AG10803 (cell line): ENCODE measurements around the gene SFMBT2.

Experiments
- DNase-seq: peaks from one replicate; pipeline ENCODE4 v3.0.0; 2010; ENCODE audit warnings: low read depth
- H3K4me3 ChIP-seq: 2 replicates; pipeline ENCODE4 v1.5.1; 2011; ENCODE audit warnings: mild to moderate bottlenecking, low read length, control low read depth
- CTCF ChIP-seq: conservative IDR thresholded peaks from 2 replicates; pipeline ENCODE4 v1.5.1; 2011; ENCODE audit warnings: mild to moderate bottlenecking, low read length, control low read depth, inconsistent platforms

The SFMBT2 gene

DNA sequence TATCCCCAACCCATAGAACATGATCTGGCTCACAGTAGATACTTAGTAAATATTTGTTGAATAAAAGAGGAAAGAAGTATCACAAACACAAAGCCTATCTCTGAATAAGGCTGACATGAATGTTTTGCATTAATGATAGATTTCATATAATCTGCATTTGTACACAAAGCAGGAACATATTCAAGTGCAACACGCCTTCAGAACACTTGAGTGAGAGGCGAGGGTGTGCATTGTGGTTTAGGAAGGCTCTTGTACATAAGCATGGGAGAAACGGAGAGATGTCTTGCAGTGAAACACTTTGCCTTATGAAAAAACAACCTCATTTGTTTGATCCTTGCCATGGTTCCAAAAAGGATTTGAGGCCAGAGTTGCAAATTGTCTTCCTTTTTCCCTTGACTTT is 14.1 kb upstream of the SFMBT2 start:
- H3K4me3 ChIP-seq: no peak overlapping the region
- TF ChIP-seq CTCF: no peak
- DNase-seq: no peak

DNA sequence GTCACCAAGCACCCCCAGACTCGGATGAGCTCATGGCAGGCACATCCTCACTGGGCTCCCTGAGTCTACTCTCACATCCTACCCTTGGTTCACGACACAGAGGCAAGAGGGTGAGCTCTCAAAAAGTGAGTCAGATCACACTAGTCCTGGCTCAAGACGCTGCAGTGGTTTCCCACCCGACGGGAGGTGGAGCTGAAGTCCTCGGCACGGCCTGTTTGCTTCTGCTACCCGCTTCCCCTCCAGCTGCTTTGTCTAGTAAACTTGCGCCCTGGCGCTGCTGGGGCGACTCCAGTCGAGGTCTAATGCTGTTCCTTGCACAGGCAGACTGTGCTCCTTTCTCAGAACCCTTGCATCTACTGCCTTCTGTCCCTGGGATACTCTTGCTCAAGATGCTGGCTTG is 13.5 kb upstream of the SFMBT2 start:
- no peak for DNase-seq
- no peak for TF ChIP-seq CTCF
- H3K4me3 ChIP-seq: no peak overlapping the region

DNA sequence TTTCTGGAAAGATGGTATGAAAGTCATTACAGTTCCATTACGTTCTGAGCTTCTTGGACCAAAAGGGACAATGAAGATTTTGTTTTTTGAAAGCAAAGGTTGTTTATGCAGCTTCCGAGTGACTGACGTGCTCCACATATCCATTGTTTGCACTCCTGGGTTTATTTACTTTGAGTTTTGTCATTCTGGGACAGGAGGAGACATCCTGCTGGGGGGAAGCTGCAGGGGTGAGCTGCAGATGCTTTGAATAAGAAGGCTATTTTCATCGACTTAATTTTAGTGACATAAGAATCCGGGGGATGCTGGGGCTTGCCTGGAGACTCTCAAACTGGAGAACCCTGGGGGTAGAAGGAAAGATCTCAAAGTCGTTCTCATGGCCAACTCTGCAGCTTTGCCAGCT is 12.7 kb upstream of the SFMBT2 start:
- H3K4me3 ChIP-seq: no peak overlapping the region
- no peak for DNase-seq
- TF ChIP-seq CTCF: no peak

DNA sequence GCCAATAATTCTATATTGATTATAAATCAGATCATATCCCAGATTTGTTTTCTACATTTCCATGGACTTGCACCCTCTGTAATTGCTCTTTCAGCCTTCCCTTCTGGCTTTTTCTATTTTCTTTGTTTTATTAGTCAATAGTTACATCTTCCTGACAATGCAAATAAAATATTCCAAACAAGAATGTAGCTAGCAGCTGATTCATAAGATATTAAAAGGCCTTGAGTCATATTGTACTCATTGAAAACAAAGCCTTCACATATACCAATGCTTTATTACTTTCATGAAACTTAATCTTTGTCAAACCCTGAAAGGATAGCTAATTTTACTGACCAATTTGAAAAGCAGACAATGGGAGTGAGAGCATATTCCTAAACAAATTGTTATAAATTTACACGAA is 10.7 kb upstream of the SFMBT2 start:
- DNase-seq: no peak
- no peak for TF ChIP-seq CTCF
- no peak overlapping the region for H3K4me3 ChIP-seq

- DNase-seq: no peak
- TF ChIP-seq CTCF: no peak
- no peak overlapping the region for H3K4me3 ChIP-seq
Observed at GRCh38 chr10:7419998-7420397, 9.2 kb upstream of the SFMBT2 start.

DNA sequence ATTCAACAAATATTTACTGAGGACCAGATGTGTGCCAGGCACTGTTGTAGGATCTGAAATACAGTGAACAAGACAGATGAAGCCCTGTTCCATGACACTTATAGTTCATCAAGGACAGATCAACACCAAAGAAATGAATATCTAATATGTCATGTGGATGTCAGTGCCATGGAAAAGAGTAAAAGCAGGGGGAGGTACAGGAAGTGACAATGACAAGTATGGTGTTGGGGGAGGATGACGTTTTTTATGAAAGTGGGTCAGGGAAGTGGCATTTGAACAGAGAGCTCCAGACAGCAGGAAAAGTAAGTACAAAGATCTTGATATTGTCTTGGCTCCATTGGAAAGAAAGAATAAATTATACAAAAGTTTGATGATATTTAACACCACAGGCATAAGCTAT is 7.0 kb upstream of the SFMBT2 start:
- H3K4me3 ChIP-seq: no peak overlapping the region
- no peak for DNase-seq
- TF ChIP-seq CTCF: no peak

GRCh38 chr10:7417103-7417623 is 6.3 kb upstream of the SFMBT2 start:
- DNase-seq: peak; percentile 39
- peak; percentile 58 for TF ChIP-seq CTCF
- H3K4me3 ChIP-seq: no peak overlapping the region
